HG02610 (cell line): ENCODE measurements around the gene MEIS2.

Experiments used
- ATAC-seq: cut with Tn5 transposase; IDR thresholded peaks from one replicate; pipeline ENCODE4 v1.9.1; 2021; ENCODE audit warnings: mild to moderate bottlenecking, moderate library complexity; ENCODE audit not compliant: unreplicated experiment

The MEIS2 gene

DNA sequence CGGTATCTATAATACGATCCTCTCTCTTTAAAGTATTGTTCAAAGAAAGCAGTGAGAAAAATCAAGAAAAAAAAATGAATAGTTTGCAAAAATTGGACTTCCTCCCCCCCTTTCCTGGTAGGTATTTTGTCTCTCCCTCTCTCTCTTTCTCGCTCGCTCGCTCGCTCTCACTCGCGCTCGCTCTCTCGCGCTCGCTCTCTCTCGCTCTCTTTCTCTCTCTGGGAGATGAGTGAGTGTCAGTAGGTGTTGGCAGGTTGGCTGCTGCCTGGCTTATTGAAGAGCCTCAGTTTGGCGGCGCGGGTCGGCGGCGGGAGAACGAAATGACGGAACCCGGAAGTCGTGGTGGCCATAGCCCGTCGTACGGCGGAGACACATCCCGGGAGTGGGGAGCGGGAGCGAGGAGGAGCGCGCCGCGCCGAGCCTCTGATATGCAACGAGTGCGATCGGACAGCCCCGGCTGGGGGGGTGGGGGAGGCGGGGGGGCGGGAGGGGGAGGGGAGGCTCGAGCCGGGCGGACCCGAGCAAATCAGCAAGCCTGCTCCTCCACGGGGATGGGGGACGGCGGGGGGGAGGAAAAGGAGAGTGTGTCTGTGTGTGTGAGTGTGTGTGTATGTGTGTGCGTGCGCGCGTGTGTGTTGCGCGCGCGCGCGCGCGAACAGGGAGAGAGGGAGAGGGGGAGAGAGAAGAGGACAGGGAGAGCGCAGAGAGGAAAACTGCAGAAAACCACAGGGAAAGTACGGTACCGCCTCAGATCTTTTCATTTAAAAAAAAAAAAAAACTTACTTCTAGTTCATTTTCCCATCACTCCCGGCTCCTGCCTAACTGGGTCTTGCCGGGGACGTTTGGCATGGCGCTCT is at the start of gene MEIS2:
Gene MEIS2, minus strand, starts transcription at position 441 of the 857 bp plus-strand sequence. CDS start 1,083 bp downstream, outside the sequence.
- ATAC-seq: peak; percentile 51

DNA sequence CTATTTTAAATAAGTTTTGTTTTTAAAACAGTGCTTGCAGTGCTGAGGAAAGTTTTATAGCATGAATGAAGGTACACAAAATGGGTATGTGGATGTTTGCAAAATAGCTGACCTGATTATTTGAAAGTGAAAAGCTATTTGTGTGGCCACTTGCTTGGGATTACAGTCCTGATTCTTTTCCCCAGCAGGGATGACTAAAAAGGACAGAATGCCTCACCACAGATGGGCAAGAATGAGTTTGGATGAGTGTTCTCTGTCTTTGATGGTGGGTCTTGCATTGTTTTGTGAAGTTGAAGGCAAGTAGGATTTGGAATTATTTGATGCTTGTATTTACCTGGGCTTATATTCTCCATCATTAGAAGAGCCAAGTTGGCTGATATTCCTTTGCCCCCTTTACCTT is 48.8 kb upstream of the MEIS2 start:
- ATAC-seq: no peak

GRCh38 chr15:37148714-37149113 is 48.4 kb upstream of the MEIS2 start:
- no peak for ATAC-seq

DNA sequence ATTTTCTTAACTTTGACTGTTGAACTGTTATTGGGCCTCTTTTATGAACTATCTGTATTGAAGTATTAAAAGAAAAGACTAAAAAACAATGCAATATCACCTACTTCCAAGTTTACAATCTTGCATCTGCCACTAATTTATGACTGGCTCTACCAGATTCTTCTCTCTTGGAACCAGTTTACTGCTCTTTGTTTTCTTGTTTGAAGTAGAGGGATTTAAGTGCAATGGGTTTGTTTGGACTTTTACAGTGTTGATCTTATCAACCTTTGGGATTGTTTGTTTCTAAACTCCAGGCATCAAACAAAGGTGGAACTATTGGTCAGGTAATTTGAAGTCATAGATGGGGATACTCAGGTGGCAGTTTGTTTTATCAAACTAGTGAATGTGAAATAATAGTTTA is 43.0 kb upstream of the MEIS2 start:
- no peak for ATAC-seq

- no peak for ATAC-seq
Measured at GRCh38 chr15:37142371-37142770, 42.0 kb upstream of the MEIS2 start.

DNA sequence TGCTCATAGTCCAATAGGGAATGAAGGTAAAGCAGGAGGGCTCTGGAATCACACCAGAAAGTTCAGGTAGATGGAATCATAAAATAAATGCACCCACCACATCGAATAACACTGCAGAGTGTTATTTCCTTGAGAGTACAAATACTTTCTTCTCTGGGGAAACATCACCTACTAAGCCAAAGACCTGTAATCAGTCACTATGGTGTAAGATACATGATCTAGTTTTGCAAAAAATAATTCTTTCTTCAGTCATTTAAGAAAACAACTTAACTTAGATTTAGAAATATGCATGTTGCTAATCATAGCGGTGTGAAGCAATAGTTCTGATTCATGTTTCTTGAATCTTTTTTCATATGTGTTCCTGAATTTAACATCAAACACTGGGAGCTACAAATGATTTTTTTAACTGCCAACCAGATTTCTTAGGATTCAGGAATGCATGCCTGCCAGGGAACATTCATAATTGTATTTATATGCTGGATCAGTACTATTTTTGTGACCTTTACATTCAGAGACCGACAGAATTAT is 40.2 kb upstream of the MEIS2 start:
- ATAC-seq: no peak

- ATAC-seq: no peak
Measured at GRCh38 chr15:37138591-37139215, 38.4 kb upstream of the MEIS2 start.

- no peak for ATAC-seq
Measured at GRCh38 chr15:37137221-37137620, 36.9 kb upstream of the MEIS2 start.

- ATAC-seq: no peak
Measured at GRCh38 chr15:37136666-37137065, 36.3 kb upstream of the MEIS2 start.

- ATAC-seq: no peak
Measured at GRCh38 chr15:37135225-37135624, 34.9 kb upstream of the MEIS2 start.

DNA sequence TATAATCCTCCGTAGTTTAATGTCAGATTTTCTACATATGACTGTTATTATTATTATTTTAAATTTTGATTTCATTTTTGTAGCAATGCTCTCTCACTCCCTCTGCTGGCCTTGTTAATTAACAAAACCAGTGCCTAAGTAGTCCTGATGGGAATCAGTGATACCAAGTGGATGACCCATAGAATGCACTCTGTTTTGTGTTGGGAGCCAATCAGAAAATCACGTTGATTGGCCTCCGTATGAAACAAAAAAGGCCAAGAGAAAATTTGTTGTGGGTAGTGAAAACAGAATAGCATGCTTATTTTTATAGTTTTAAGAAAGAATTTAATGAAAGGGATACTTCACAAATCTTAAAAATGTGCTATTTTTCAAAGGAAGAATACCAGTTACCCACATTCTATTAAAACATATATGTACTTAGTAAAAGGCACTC is 34.4 kb upstream of the MEIS2 start:
- ATAC-seq: no peak

GRCh38 chr15:37134244-37134643 is 33.9 kb upstream of the MEIS2 start:
- ATAC-seq: no peak

- no peak for ATAC-seq
Measured at GRCh38 chr15:37133602-37134001, 33.3 kb upstream of the MEIS2 start.

- ATAC-seq: no peak
Measured at GRCh38 chr15:37132826-37133417, 32.6 kb upstream of the MEIS2 start.

GRCh38 chr15:37131621-37132020 is 31.3 kb upstream of the MEIS2 start:
- ATAC-seq: no peak

GRCh38 chr15:37130356-37130755 is 30.0 kb upstream of the MEIS2 start:
- ATAC-seq: no peak

GRCh38 chr15:37125143-37125542 is 24.8 kb upstream of the MEIS2 start:
- ATAC-seq: no peak

- ATAC-seq: no peak
Measured at GRCh38 chr15:37124331-37124730, 24.0 kb upstream of the MEIS2 start.

DNA sequence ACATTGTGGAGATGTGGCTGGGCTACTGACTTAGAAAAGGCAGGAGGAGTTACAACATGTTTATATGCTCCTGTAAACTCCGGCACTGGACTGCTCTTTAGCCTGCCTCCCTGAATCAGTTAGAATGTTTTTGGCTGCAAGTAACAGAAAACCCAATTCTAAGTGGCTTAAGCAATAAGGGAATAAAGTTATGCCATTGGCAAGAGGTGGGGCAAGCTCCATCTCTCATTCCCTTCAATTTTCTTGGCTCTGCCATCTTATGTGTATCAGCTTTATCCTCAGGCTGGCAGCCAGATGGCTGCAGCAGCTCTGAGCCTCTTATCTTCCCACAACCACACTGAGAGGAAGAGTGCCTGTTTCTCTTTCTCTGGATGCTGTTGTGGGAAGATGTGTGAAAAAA is 22.4 kb upstream of the MEIS2 start:
- no peak for ATAC-seq

GRCh38 chr15:37121492-37121891 is 21.1 kb upstream of the MEIS2 start:
- ATAC-seq: no peak

DNA sequence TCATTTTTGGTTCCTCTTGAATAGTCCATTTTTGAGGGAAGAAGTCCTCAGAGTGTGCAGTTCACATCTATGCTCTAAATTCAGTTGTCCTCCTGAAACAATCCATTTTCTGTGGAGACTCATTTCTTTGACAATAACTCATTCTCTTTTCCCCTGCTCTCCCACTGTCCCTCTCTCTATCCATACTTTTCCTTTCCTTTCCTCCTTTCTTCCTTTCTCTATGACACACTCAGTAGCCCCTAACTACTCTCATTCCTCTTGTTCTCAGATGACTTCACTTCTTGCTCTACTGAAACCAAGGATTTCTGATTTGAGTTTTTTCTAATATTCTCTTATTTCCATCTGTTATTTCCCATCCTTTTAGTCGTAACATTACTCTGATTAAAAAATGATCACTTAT is 16.7 kb upstream of the MEIS2 start:
- ATAC-seq: no peak

GRCh38 chr15:37115538-37115937 is 15.2 kb upstream of the MEIS2 start:
- ATAC-seq: no peak
